NCI-H2196 treated with DMSO at 0.1 percent for 48 hours (cell line): Measurements from ENCODE around the gene ARID1B.

ENCODE experiments used
- DNase-seq: peaks from one replicate; lab custom pipeline; 2025; ENCODE audit not compliant: unreplicated experiment; lab: John Stamatoyannopoulos, UW

Gene ARID1B

DNA sequence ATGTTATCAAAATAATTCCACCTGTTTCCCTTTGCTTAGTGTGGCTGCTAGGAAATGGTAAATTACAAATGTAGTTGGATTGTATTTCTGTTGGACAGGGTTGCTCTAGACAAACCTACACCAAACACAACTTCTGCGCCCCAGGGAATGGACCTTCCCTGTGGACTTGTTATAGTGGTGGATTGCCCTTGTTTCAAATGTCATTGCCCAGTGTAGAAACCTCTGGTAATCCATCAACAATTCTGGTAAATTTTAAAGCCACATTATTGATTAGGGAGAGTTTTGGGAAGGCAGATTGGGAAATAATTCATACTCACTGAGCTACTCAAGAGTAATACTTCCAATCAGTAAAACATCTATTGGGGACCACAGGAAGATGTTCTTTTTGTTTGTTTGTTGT is 239.8 kb downstream of the ARID1B start:
- no peak for DNase-seq

DNA sequence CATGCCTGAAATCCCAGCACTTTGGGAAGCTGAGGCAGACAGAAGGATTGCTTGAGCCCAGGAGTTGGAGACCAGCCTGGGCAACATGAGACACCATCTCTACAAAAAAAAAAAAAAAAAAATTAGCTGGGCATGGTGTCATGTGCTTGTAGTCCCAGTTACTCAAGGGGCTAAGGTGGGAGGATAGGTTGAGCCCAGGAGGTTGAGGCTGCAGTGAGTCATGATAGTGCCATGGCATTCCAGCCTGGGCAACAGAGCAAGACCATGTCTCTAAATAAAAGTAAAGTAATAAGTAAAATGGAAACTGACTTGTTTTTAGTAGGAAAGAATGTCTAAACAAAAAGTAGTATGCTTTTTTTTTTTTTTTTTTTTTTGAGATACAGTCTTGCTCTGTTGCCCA is 240.7 kb downstream of the ARID1B start:
- DNase-seq: no peak

DNA sequence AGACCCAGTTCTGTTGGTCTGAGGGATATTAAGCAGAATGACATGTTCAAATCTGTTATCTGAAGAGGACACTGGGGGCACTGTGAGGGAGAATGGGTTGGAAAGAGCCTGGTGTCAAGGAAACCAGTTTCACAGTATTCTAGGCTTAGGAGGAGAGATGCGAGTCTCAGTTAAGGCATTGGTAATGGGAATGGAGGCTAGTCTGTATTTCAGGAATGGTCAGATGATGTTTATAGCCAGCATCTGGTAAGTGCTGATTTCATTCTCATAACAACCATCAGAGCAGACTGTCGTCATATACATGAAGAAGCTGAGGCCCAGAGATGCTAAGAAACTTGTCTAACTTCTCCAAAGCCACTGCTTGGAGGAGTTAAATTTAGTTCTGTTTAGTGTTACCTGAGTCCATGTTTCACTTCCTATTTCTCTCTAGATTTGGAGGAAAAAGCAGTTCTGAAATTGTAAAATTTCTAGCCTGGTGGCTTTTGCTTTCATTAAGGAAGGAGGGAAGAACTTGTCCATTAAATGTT is 242.0 kb downstream of the ARID1B start:
- no peak for DNase-seq

DNA sequence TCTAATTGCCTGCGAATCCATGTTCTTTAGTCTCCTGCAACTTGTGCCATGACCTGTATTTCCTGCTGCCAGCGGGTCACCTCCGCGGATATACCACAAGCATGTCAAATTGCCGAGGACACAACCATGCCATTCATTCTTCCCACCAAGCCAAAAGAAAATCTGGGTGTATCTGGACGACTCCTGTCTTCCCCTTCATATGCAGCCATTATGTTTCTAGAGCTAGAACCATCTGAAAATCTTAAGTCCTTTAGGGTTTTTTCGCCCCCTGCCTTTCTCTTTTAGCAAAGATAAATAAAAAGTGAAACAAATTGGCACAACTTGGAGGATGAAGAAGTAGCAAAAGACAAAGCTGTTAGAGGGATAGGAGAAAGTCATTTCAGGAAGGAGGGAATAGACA is 242.6 kb downstream of the ARID1B start:
- DNase-seq: no peak

DNA sequence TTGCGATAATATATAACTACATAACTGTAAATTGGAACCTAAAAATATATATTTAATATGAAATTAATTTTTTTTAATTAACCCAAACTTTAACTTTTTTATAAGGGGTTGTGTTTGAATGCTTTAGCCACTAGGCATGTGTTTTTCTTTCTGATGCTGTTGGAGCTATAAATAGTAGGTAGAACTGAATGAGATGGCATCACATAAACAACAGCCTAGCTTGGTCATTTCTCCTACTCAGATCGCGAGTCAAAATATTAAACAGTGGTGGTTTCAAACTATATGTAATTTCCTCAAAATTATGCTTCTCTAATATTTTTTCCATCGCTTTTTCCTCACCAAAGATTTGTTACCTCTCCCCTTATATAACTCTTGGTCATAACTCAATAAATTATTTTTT is 243.2 kb downstream of the ARID1B start:
- DNase-seq: no peak

DNA sequence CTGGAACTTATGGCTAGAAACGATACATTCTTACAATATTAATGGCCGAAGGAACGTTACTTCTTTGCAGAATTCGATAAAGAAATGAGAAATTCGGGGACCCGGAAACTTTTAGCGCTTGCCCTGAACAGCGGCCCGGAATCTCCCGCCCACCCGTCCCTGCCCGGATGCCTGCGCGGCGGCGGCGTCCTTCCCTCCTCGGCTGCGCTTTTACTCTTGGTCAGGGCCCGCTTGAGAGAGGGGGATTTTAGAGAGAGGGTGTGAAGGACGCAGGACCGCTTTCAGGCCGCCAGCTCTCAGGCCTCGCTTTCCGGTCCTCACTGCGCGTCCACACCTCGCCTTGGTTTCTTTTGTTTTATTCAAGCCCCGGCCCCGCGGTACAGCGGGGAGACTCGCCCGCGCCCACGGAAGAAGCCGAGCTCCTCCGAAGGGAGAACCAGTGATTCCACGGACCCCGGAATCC is 243.7 kb downstream of the ARID1B start:
- no peak for DNase-seq

DNA sequence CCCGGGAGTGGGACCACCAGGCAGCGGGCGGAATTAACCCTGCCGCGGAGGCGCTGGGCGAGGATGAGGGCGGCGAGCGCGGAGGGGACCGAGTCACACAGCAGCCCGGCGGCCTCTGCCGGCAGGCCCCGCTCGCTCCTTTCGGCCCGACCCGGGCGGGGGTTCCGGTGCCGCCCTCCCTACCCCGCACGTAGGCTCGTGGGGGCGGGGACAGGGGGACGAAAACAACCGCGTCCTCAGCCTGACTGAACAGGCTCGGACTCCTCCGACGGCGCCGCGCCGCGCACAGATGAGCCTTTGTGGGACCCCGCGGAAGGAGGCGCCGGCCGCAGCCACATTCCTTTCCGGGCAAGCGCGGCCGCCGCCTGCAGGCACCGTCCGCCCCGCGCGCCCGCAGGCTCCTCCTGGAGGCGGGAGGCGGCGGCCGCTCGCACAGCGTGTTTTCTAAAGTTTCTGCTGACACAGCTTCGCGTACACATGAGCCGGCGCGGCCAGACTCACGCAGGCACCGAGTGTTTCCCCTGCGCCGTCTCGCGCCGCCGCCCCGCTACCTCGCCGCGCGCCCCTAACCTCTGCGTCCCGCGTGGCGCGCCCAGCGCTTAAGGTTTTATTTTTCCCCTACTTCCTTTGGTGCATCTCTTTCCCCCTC is 244.3 kb downstream of the ARID1B start:
- DNase-seq: peak; percentile 18

DNA sequence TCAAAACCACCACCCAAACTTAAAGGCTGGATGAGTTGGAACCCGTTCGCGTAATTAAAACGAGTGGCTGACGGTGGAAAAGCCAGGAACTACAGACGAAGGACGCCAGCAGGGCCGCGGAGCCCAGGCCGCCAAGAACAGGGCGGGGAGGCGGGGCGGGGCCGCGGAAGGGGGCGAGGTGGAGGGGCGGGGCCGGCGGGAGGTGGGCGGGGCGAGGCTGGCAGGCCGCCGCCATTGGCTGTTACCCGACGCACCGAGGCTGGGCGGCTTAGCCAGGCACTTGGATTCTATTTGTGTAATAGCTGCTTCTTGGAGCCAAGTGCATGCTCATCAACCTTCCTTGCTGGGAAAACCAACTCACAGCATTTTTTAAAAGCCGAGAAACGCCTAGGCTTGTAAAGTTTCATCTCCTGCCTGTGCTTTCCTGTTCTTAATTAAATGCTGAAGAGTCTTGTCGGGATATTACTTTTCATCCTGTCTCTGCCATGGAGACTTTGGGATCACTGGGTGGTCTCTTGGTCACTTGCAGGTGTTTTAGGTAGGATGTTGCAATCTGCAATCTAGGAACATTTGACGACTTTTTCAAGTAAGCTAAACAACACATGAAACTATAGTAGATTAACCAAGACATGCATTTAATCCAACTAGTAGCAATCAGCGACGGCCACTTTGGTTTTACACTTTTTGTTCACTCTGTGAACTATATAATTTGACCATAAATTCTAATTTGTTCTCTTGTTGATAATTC is 245.0 kb downstream of the ARID1B start:
- DNase-seq: peak; percentile 37

DNA sequence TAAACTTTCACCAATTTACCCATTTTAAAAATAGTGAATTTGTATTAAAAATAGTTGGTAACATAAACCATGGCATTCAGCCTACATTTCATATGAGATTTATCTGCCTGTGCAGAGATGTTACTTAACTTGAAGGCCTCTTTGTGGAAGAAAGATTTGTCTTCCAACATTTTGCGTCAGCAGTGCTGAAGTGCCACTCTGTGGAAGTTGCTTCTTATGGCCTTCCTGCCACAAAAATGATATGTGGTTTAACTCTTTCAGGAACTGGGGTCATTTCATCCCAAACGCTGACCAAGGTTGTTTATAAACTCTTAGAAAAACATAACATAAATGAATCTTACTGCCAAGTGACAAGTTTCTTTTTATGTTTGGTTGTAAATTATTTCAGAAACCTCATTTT is 246.8 kb downstream of the ARID1B start:
- DNase-seq: no peak

DNA sequence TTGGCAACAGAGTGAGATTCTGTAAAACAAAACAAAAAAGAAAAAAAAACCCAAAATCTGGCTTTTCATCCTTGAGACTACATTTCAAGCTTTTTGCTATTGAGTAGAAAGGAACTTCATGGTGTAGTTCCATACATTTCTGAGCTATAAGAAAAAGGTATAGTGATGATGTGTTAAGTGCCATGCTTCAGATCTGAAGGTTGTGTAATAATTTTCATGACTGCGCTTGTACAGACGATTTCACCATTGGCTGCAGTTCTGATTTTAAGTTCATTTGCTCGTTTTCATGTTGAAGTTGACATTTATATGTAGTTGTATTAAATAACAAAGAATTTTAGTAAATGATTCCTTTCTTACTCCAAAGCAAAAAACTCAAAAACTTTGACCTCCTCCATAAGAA is 247.6 kb downstream of the ARID1B start:
- no peak for DNase-seq

DNA sequence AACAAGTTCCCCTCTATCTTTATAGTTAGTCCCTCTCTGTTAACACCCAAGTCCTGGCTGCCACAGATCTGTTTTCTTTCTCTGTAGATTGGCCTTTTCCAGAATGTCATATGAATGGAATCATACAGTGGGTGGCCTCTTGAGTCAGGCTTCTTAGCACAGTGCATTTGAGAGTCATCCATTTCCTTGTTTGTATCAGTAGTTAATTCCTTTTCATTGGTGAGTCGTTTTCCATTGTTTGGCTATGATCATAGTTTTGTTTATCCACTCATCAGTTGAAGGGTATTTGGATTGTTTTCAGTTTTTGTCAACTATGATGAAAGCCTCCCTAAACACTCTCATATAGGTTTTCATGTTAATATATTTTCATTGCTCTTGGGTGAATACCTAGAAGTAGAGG is 248.3 kb downstream of the ARID1B start:
- DNase-seq: no peak

DNA sequence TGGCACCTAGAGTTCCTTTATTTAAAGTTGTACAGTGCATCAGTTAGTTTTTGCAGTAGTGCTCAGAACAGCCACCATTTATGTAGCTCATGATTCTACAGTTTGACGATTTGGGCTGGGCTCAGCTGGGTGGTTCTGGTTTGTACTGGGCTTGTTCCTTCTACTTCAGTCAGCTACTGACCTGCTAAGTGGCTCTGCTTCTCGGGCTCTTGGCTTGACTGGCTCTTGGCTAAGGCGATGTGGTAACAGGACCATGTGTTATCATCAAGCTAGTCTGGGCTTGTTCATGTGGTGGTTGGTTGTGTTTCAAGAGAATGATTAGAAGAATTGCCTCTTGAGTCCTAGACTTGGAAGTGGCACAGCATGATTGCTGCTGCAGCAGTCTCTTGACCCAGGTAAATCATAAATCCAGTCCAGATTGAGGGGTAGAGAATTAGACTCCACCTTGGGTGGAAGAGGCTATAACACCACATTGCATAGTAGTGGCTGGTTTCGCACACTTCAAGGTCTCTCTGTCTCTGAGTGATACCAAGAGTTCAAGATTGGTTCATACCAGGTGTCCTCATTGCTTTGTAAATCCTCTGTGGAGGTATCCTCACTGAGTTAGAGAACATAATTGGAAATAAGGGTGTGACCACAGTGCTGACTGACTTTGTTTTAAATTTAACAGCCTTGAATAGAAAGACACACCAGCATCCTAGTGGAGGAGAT is 253.0 kb downstream of the ARID1B start:
- no peak for DNase-seq

DNA sequence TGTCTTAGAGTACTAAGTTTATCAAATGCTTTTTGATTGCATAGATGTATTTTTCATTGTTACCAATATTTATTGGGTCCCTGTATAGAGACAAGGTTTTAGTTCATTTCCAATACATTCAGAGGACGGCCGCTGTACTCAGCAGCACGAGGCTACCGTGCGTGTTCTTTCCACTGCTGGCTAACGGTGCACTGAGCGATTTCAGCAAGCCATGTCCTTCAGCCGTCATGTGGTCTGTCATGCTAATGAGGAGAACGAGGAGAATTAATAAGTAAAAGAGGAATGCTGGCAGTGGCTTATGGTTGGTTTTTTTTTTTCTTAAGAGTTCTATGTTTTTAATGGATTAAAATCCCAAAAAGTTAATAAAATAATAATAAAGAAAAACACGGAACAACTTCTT is 253.6 kb downstream of the ARID1B start:
- no peak for DNase-seq

DNA sequence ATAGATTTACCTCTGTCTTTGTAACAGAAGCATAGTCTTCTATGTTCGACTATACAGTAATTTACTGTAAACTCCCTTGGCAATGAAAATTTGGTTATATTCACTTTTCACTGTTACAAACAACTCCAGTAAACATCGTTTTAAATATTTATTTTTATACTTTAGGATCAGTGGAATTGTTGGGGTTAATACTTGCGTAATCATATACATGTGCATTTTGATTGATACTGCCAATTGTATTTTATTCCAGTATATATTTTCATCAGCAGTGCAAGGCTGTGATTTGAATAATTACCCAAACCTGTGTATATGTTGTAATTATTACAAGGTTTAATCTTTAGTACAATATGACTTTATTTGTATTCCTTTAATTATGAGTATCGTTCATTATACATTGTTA is 255.7 kb downstream of the ARID1B start:
- no peak for DNase-seq

DNA sequence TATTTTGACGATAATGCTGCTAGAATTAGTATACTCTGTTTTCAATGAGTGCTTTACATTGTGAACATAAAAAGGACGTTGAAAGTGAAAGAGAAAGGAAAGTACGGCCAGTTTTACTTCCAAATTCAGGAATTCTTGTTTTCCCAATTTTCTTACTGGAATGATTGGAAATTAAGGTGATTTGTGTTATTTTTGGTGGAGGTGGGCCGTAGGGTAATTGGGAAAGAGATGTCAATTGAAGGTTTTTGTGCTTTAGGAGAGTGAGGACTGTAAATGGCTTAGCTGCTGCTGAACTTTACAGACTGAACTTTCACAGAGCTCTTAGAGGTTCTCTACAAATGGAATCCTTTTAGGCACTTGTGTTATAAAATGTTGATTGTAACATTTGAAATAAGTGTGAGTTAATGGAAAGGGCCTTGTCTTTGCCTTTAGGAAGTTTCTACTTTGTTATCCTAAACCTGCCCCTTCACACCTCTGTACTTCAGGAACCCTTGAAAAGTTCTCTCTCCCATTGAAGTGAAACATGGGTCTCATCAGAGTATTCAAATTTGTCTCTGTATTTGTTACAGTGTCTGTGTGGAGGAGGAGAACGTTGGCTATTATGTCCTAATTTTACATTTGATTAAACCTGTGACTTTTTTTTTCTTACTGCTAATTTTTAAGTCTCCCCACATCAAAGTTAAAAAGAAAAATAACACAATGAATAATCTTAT is 256.4 kb downstream of the ARID1B start:
- DNase-seq: no peak

DNA sequence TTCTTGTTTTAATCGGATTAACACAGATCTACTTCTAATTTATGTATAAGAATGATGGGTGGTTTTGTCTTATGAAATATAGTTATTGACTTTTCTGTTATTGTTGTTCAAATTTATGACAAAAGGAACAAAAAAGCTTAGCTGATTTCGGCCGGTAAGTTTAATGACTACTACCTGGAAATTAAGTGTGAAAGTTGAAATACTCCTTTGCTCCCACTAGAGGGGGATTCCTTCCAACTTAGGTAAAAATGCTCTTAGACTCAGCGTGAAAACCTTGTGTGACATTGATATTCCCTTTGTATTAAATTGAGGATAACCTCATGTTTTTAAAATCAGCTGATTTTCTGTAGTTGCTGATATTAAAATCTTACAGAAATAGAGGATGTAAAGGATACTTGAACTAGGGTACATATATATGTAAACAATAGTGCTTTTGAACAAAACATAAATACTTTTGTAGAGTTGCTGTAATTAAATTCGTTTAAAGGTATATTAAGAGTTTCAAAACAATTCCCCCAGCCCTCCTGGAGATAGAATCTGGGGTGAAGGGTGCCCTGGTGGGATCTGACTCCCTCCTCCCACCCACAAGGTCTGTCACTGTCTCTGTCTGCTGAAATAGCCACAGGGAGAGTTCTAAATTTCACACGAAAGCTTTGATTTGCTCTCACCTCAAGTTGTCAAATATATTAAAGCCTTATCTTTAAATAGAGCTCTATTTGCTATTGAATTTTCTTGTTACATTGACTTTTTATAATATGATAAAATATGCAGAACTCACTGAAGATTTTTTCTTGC is 257.5 kb downstream of the ARID1B start:
- peak; percentile 13 for DNase-seq

DNA sequence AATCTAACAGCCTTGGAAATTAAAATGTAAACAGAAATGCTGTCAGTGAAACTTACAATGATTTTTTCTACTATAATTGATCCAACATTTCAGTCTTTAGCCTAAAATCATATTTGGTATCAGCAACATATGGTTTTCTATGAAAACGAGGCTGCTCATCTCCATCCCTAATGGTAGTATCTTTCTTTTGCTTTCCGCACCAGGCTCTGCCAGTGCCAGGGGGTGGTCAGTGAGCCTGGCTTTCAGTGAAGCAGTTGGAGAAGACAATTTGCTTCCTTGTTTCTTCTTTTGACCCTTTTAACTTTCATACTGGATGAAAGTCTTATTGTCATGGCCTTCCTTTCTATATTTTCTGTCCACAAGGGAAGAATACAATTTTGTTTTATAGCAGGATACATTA is 258.4 kb downstream of the ARID1B start:
- DNase-seq: no peak

DNA sequence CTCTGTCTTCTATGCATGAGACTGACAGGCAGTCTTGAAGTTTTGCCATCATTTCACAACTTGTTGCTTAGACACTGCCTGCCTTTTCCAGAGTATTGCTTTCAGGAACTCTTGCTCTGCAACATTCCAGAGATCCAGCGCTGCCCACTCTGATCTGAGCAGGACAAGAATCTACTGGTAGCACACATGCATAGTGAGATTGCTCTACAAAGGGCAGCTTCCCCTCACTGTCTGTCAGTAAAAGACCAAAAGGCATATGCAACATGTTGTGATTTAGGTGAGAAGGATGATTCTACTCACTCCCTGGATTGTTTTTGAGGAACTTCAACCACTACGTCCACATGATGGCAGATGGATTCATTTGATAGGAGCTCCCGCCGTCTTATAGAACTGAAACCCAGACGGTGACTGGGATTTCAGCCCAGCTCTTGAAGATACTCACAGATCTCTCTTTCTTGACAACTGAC is 259.1 kb downstream of the ARID1B start:
- DNase-seq: no peak

DNA sequence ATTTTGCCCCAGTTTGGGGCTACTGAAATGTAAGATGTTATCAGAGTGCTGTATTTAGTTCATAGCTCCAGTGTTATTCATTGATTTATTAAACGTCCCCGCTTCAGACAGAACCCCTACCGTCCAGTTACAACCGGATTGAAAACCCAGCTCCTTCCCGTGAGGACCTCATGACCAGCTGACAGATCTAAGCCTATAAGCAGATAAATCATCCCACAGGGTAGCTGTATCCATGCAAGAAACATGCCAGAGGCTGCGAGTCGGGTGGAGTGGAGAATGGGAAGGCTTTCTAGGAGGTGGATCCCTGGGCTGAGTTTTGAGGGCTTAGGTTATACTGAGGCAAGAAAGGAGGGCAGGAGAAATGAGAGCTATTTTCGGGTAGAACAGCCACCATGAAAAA is 260.0 kb downstream of the ARID1B start:
- no peak for DNase-seq

DNA sequence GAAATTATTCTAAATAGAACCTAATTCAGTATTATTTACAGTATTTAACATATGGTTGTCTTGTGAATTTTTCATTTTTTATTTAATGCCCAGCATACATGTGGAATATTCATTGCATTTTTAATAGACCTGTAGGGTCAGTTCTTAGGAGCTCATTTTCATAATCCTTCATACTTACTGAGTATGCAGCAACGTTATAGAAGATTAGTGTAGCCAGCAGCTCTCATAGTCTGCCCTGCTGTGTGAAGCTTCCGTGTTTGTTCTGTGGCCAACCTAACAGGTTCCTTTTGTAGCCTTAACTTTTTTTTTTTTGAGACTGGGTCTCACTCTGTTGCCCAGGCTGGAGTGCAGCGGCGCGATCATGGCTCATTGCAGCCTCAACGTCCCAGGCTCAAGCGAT is 261.4 kb downstream of the ARID1B start:
- no peak for DNase-seq
